HG02884 (cell line): ENCODE data around the gene CD38.
"Not testable (repeated sequence)": the region's sequence is repeated elsewhere in the genome, so short reads cannot be mapped to it uniquely, and the experiment has no call there.

Experiments
- ATAC-seq: cut with Tn5 transposase; IDR thresholded peaks from one replicate; pipeline ENCODE4 v1.9.1; 2021; ENCODE audit warnings: mild to moderate bottlenecking, moderate library complexity; ENCODE audit not compliant: unreplicated experiment

The CD38 gene

GRCh38 chr4:15794905-15795304 lies 16.8 kb downstream of the CD38 start:
- peak; percentile 65 for ATAC-seq

- ATAC-seq: no peak
These were observed 19.2 kb downstream of the CD38 start for GRCh38 chr4:15797320-15797719.

- no peak for ATAC-seq
These were observed 21.0 kb downstream of the CD38 start for GRCh38 chr4:15799141-15799540.

- ATAC-seq: no peak
These were observed 21.6 kb downstream of the CD38 start for GRCh38 chr4:15799701-15800100.

- ATAC-seq: not testable (repeated sequence)
These were observed 24.4 kb downstream of the CD38 start for GRCh38 chr4:15802497-15802896.

GRCh38 chr4:15805583-15806517 lies 27.7 kb downstream of the CD38 start:
- ATAC-seq: peak; percentile 40

- peak; percentile 75 for ATAC-seq
These were observed 30.9 kb downstream of the CD38 start for GRCh38 chr4:15809058-15809457.

GRCh38 chr4:15809466-15809865 lies 31.3 kb downstream of the CD38 start:
- ATAC-seq: no peak

GRCh38 chr4:15811703-15812337 lies 33.7 kb downstream of the CD38 start:
- no peak for ATAC-seq

- ATAC-seq: no peak
These were observed 54.7 kb downstream of the CD38 start for GRCh38 chr4:15832523-15833451.

GRCh38 chr4:15833801-15834200 lies 55.7 kb downstream of the CD38 start:
- ATAC-seq: no peak

- ATAC-seq: peak; percentile 55
These were observed 58.2 kb downstream of the CD38 start for GRCh38 chr4:15836362-15836761.

GRCh38 chr4:15837591-15837990 lies 59.5 kb downstream of the CD38 start:
- no peak for ATAC-seq

GRCh38 chr4:15841194-15841730 lies 63.1 kb downstream of the CD38 start:
- ATAC-seq: not testable (repeated sequence)

- ATAC-seq: no peak
These were observed 69.6 kb downstream of the CD38 start for GRCh38 chr4:15847746-15848145.

GRCh38 chr4:15848191-15848842 lies 70.2 kb downstream of the CD38 start:
- no peak for ATAC-seq

GRCh38 chr4:15851969-15852368 lies 73.8 kb downstream of the CD38 start:
- ATAC-seq: no peak

- ATAC-seq: no peak
These were observed 74.4 kb downstream of the CD38 start for GRCh38 chr4:15852524-15852923.

GRCh38 chr4:15853345-15853744 lies 75.2 kb downstream of the CD38 start:
- ATAC-seq: no peak

GRCh38 chr4:15855804-15856475 lies 77.8 kb downstream of the CD38 start:
- no peak for ATAC-seq
